ENCODE data around the gene P2RY14.
"Not testable (repeated sequence)": the region's sequence is repeated elsewhere in the genome, so short reads cannot be mapped to it uniquely, and the experiment has no call there.

Gene P2RY14

DNA sequence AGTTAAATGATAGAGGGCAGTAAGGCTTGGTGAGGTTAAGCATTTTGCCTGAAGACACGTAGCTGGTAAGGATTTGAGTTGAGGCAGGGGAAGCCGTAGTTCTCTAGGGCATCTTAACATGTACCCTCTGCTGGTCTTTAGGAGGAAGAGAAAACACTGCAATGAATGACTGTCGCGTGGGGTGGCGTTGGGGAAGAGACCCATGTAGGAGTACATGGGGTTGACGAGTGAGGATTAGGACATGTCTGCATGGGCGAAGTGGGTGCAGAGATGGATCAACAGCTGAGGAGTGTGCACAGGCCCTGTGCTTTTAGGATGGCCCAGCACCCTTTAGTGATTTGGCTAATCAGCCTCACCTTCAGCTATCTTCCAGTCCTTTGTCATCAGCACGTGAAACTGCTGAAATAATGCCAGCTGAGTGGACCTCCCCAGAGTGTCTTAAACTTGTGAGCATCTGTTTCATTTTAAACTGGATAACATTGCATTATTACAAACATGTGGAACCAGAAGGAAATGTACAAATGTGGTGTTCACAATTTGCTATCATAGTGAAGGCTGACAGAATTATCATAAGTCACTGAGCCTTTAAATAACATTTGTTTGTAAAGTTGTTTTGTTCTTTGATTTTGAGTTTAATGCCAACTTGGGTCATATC lies 15.3 kb downstream of the P2RY14 start:
- DNase-seq (ENCODE audit: low read depth) = peak; percentile 68

DNA sequence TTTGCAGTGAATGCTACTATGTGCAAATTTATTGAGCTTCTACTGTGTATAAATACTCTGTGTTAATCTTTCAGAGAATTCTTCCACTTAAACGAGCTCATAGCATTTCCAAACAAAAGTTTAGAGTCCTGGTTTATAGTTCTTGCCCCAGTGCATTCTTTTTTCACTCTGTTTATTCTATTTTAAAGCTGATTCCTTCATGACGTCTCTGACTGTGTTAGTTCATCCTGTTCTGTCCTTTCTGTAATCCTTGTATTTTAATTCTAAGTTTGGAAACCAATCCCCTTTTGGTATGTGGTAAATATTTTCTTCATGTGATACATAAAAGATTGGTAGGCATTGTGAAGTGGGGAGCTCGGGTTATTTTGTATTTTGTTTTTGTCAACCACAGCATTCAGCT lies 18.7 kb downstream of the P2RY14 start:
- DNase-seq (ENCODE audit: low read depth) = peak; percentile 35

DNA sequence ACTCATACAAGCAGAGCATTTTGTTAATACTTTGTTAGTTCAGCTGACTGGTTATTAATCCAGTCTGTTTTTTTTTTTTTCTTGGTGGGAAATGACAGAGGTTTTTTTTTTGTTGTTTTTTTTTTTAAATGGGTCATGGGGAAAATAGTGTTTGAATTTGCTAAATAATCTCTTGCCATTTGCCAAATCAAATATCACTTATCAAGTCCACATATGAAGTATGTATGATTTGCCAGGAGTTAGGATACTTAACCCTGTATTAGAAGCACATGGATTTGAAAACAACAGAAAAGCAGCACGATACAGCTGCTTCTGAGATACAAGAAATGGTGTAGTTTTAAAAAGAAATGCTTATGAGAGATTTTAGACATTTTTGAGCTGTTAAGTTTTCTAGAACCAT lies 21.6 kb downstream of the P2RY14 start:
- DNase-seq (ENCODE audit: low read depth) = no peak

DNA sequence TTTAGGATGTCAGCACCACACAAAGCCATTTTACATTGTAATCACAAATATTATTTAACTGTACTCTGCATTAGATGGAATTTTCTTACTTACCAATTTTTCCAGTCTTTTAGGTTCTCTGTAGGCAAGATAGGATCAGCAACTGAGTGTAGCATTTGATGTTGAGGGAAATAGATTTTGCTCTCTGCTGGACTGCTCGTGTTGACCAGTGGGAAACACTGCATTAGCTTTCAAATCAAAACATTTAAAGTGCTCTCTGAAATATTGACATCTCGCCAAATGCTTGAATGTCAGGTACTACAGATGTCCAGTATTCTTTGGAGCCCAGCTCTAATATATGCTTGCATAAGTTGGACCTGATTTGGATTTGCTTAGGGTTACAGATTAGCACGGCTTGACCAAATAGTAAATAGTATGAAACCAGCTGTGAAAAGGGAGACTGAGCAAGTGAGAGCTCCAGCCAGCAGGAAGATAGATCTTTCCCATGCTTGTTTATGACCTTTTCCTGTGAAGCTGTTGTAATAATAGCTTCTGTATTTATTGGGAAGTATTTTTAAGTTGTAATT lies 29.5 kb downstream of the P2RY14 start:
- DNase-seq (ENCODE audit: low read depth) = no peak

DNA sequence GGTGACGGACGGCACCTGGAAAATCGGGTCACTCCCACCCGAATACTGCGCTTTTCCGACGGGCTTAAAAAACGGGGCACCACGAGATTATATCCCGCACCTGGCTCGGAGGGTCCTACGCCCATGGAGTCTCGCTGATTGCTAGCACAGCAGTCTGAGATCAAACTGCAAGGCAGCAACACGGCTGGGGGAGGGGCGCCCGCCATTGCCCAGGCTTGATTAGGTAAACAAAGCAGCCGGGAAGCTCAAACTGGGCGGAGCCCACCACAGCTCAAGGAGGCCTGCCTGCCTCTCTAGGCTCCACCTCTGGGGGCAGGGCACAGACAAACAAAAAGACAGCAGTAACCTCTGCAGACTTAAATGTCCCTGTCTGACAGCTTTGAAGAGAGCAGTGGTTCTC lies 36.3 kb downstream of the P2RY14 start:
- DNase-seq (ENCODE audit: low read depth) = not testable (repeated sequence)

DNA sequence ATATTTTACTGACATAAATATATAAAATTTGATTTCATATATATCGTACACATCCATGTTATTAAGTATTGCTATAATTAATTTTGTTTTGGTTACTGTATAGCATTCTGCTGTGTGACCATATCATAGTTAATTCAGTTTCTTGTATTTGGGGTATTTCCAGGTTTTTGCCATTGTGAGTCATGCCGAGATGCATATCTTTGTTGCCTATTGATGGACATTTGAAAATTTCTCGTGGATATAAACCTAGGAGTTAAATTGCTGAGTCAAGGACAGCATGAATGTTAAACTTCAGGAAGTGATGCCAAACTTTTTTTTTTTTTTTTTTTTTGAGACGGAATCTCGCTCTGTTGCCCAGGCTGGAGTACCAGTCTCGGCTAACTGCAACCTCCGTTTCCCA lies 41.6 kb downstream of the P2RY14 start:
- DNase-seq (ENCODE audit: low read depth) = no peak

DNA sequence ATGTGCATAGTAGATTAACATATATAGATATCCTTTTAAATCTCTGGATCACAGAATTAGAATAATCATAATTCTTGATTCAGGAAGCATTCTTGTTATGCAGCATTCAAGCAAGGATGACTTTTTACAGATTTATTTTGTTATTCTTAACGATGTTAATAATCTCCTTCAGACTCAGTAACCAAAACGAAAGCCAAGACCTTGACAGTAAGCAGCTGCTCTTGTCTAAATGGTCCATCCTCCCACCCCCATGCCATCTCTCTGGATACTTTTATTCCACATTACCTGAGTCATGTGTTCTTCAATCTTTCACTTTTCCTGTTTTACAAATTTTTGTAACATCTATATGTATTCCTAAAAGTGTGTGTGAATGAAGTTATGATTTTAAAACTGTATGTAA lies 42.0 kb downstream of the P2RY14 start:
- DNase-seq (ENCODE audit: low read depth) = no peak

DNA sequence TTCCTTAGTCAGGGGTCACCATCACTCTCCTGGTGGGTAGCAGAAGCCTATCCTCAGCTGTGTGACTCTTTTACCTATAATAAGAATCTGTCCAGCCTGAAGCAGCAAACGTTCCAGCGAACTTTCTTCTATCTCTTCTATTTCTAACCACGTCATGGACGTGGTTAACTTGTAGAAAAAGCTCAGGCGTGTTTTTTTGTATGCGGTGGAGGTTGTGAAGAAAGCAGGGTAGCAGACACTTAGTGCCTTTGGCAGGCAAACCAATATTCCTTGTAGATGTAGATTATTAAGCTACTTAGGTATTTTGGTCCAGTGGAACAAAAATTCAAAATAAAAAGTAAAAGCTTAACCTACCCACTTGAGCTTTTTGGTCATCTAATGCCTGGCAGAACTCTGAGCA lies 43.5 kb downstream of the P2RY14 start:
- DNase-seq (ENCODE audit: low read depth) = no peak

DNA sequence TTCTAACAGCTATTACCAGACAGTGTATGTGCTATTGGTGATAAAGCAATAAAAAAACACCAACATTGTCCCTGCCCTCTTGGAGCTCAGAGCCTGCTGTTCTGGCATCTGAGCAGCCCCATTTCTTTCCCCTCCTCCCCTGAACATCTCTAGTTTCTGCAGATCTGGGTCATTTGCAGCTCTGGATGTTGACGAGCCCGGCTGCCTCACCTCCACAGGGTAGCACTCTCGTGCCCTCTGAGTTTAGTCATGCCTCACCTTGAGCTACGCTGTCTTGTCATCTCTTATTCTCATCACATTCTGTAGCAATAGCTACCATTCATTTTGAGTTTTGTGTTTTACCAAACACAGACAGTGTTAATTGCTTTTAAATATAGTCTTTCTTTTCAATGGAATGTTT lies 45.4 kb downstream of the P2RY14 start:
- no peak for DNase-seq (ENCODE audit: low read depth)

DNA sequence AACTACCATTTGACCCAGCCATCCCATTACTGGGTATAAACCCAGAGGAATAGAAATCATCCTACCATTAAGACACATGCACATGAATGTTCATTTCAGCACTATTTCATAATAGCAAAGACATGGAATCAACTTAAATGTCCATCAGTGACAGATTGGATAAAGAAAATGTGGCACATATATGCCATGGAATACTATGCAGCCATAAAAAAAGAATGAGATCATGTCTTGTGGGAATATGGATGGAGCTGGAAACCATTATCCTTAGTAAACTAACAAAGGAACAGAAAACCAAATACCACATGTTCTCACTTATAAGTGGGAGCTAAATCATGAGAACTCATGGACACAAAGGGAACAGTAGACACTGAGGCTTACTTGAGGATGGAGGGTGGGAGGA lies 45.9 kb downstream of the P2RY14 start:
- not testable (repeated sequence) for DNase-seq (ENCODE audit: low read depth)

DNA sequence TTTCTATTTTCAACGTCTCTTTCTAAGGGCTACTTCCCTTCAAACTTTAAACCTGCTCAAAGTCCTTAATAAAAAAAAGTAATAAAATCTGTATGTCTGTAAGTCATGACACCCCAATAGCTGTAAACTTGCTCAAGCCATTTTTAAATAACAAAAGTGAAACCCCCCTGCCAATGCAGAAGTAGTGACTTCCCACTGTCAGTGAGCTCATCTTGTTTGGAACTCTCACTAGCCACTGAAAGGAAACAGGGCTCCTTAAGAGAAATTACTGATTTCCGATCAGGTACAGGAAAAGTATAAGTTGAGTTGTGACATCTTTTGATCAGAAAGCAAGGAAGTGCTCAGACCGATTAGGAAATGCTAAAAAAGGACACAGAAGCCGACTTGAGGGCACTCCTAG lies 47.7 kb downstream of the P2RY14 start:
- DNase-seq (ENCODE audit: low read depth) = no peak

DNA sequence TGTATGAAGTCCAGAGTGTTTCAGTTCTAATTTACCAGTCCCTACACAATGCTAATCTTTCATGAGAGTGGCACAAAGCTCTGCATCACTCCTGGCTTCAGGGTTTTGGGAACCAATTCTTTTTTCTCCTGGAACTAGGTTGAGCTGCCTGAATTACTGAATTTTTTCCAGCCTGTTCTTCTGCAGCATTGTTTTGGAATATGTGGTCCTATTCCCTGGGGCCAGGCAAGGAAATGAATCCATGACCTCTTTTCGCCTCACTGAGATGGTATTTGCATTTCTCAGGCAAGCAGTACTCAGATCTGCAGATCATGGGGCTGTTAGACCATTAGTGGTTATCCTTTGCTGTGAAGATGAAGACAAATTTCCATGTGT lies 49.7 kb downstream of the P2RY14 start:
- peak; percentile 65 for DNase-seq (ENCODE audit: low read depth)

DNA sequence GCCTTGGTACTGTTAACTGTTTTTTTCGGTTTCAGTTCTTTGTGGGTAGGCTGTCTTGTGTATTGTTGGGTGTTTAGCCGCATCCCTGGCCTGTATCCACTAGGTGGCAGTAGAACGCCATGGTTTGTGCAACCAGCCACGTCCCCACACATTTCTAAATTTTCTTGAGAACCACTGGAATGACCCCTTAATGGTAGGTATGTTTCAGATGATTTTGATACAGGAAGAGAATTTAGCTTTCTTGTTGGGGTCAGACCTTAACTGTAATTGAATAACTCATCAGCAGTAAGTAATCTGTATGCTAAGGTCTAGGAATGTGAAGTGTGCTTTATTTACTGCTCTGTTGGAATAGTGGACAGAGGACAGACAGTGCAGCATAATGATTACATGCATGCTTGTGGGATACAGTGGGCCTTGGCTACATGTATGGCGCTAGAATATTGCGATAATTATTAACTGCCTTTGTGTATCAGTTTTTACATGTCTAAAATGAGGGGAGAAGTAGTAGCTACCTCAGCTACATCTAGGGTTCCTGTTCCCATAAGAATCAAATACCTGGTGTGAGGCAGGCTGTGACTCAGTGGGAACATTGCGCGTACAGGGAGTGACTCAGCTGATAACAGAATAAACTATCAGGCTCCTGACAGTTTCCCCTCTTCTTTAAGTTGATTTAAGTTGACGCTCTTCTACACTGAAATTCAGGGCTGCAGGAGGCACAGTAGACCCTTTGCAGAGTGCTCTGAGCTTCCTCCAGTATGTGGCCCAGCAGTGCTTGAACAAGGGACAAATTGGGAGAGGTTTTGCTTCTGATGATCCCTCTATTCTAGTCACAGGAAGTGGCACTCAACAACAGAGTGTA lies 50.3 kb downstream of the P2RY14 start:
- peak; percentile 64 for DNase-seq (ENCODE audit: low read depth)

DNA sequence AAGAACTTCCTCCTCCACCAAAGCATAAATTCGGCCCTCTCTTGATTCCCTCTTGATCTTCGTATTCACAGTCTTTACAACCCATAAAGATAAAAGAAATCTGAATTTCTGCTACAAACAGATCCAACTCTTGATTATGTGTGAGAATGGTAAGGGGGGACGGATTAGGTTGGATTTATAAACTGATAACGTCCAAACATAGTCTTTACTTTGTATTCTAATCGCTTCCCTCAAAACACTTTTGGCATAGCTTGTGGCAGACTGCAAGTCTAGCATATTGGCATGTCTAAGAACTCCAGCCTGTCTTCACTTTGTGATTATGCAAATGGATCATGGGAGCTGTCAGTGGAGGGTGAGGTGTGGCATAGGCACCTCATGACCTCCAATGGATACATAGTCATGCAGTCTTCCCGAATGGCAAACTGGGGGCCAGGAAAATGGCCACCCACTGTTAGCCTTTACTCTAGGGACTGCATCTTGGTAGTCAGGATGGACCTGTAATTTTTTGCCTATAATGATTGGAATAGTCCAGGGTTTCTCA lies 51.0 kb downstream of the P2RY14 start:
- DNase-seq (ENCODE audit: low read depth) = no peak

DNA sequence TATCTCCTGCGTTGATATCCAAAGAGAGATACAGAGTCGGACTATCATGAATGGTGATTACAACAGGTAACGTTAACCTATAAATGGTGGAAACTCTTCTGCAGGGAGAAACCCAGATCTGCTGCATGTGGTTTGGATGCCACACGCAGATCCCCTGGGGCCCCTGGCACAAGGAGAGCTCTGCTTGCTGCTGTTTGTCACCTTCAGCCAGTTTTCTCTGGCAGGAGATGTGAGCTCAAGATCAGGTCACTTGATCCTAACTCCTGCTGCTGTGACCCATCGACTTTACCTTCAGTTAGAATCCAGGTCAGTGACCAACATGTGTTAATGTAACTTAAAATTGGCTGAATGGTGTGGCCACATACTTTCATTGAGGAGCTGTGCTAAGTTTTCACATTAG lies 51.5 kb downstream of the P2RY14 start:
- no peak for DNase-seq (ENCODE audit: low read depth)

DNA sequence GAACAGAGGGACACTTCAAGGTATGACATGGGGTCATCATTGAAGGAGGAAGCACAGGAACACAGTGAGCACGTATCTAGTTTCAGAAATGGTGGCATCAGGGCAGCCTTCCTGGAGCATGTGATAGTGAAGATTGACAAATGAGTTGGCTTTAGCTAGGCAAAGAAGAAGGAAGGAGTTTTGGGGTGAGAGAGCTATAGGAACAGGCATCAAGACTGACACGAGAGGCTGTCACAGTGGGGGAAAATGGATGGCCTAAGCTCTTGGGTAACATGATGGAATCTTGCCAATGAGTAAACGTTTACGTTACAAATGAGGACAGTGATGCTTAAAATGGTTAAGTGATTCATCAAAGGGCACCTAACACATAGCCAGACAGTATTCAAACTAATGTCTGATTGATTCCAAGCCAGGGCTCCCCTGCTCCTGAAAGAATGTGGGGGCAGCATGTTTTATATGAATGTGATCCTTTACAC lies 52.2 kb downstream of the P2RY14 start:
- peak; percentile 73 for DNase-seq (ENCODE audit: low read depth)

DNA sequence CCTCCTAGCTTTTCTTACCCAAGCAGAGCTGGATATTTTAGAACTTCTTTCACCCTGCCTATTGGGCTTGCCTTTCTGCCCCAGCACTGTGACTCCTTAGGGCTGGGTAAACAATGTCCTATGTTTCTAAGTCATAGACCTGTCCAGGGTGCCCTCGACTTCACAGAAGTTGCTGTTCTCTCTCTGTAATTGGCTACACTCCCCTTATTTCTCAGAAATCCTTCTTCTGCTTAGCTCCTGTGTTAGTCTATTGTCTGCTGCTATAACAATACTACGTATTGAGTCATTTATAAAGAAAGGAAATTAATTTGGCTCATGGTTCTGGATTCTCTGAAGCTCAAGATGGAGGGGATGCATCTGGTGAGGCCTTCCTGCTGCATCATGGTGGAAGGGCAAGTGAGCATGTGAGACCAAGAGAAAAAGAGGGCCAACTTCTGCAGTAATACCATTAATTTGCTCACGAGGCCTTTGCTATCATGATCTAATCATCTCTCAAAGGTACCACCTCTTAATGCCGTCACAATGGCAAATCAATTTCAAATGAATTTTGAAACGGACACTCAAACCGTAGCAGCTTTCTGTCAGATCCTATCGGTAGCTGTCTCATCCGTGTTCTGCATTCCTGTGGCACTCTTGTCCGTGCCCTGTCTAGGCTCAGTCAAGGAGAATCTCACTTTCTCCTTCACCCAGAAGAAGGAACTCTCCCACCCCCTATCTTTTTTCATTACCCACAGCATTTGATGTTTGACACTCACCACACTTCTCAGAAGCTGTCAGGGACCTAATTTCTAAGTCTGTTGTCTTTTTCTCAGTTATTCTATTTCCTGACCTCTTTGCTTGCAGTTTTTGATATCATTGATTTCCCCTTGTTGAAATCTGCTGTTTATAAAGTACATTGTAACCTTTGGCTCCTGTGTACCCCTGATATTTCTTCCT lies 53.0 kb downstream of the P2RY14 start:
- no peak for DNase-seq (ENCODE audit: low read depth)

DNA sequence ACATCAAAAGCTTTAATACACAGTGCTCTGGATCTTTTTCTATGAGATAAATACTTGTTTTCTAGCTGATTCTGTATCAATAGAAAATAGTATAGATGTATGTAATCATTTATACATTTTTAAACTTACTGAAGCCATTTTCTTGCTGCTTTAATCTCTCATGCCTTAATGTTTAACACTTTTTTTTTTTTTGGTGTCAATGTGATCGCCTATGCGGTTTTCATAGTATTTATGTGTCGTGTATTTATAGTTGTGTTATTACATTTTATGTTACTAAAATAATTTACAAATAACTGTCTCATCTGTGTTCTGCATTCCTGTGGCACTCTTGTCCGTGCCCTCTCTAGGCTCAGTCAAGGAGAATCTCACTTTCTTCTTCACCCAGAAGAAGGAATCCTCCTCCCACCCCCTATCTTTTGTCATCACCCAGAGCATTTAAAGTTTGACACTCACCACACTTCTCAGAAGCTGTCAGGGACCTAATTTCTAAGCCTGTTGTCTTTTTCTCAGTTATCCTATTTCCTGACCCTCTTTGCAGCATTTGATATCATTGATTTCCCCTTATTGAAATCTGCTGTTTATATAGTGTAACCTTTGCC lies 54.0 kb downstream of the P2RY14 start:
- DNase-seq (ENCODE audit: low read depth) = no peak

DNA sequence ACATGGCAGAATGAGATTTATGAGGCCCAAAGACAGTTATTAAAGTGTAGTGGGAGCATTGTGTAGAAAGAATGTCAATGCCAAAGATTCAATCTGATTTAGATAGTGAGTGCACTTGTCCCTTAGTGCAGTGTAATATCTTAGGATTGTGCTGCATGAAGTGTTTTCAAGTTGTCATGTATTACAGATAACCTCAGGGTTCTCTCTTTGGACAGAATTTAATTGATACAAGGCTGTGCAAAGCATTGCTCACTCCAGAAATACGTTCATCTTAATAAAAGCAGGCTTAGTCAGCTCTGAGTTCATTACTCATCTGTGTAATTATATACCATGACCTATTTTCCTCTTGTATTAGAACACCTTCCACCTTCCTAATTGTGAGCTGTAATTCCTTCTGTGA lies 59.3 kb downstream of the P2RY14 start:
- peak; percentile 40 for DNase-seq (ENCODE audit: low read depth)

DNA sequence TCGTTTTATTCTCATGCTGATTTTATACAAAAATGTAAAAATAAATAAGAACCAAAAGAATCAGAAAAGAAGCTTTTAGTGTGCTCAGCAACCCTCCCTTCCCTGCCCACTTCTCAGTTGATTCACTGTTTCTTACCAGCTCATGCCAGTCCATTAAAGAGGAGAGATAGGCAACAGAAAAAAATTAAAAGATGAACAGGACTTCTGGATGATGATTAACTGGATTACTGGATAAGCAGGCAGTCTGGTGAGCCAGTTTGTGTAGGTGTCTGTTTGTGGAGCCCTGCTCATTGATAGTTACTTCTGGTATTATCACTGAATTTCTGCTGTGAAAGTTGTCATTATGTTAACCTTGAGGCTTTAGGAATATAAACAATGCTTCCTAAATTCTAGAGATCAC lies 60.2 kb downstream of the P2RY14 start:
- no peak for DNase-seq (ENCODE audit: low read depth)

All from fibroblast of gingiva (primary cell).